Gastrocnemius medialis (tissue), 4 donors: ENCODE data around the gene CKAP5.

ENCODE experiments used
- CTCF ChIP-seq, 5 experiments: fragments of 450-650 bp in 3 of 5; fragments of 200-600 bp in 2 of 5; sonication (generic) in 2 of 5; IDR thresholded peaks in 4 of 5; conservative IDR thresholded peaks in 1 of 5; 1 replicate in 4 of 5; 2 replicates in 1 of 5; pipeline ENCODE4 v1.5.1; 2016 to 2019; ENCODE audit warnings: antibody characterized with exemption in 5 of 5, mild to moderate bottlenecking in 3 of 5, moderate library complexity in 3 of 5
- POLR2A ChIP-seq, 2 donors: fragments of 450-650 bp; IDR thresholded peaks; one replicate each; pipeline ENCODE4 v1.6.1; 2017; ENCODE audit warnings: antibody characterized with exemption in 2 of 2, mild to moderate bottlenecking in 2 of 2, moderate library complexity in 2 of 2

- TF ChIP-seq POLR2A (IDR thresholded peaks at IDR 0.05) (peak; percentile 45 to 63), CTCF (IDR thresholded peaks at IDR 0.05 in 4 of 5, conservative IDR thresholded peaks at IDR 0.05 in 1 of 5) (no peak)
Observed at GRCh38 chr11:46710821-46711269, 135.2 kb downstream of the CKAP5 start.
